K562 (cell line): ENCODE results near the gene HLF. TPM values are rescaled to one million over a fixed set of nuclear protein-coding genes. Genes with fewer than 3 reads are reported as not detected.

ENCODE experiments used
- ATAC-seq: fragments of 200-7000 bp; cut with Tn5 transposase; 3 replicates; pipeline ENCODE4 v1.9.1; 2020; ENCODE audit warnings: moderate library complexity
- BruUV-seq: library from RNA; stranded (reverse); fragments of 400-500 nt; replicated peaks from 2 replicates; lab custom pipeline; 2021; lab: Mats Ljungman, UMichigan
- CTCF ChIA-PET: fragments of 300-600 bp; formaldehyde crosslinking; extraction: SDS; loops from one replicate; lab custom pipeline; 2021; ENCODE audit warnings: low intra/inter-chr PET ratio; lab: Yijun Ruan, JAX
- POLR2A ChIA-PET: fragments of 300-600, 350-650 bp; sonication (Branson Sonifier 250); formaldehyde crosslinking; extraction: SDS; loops from one replicate; lab custom pipeline; 2021; ENCODE audit warnings: antibody characterized with exemption, inconsistent platforms; lab: Yijun Ruan, JAX
- DNase-seq, 4 experiments: peaks; one replicate each; pipeline versions ENCODE4 v3.0.0 to v3.0.0-alpha.2; 2011 to 2018; ENCODE audit warnings: low spot score in 3 of 4, mixed read lengths in 3 of 4; ENCODE audit errors: extremely low read depth in 1 of 4
- FAIRE-seq: peaks from 2 replicates; lab custom pipeline; 2011; peaks lifted over from hg19 to GRCh38; lab: Jason Lieb, UNC
- H2AFZ ChIP-seq: 2 replicates; pipeline ENCODE4 v1.6.0; 2011; ENCODE audit warnings: low read depth, low read length, control low read depth, inconsistent platforms
- H3K27ac ChIP-seq: fragments of 200-600 bp; 3 replicates; pipeline ENCODE4 v1.8.0; 2011; ENCODE audit warnings: low read depth, mild to moderate bottlenecking, control low read depth, inconsistent platforms, low read length, moderate library complexity, mixed read lengths; ENCODE audit errors: extremely low read depth
- H3K27me3 ChIP-seq, 2 experiments: fragments of 300-600 bp in 1 of 2; 2 replicates in 1 of 2; 3 replicates in 1 of 2; pipeline versions ENCODE4 v1.6.0 to v1.8.0; 2011; ENCODE audit warnings: inconsistent platforms in 2 of 2, low read length in 2 of 2, mild to moderate bottlenecking in 1 of 2, mixed read lengths in 1 of 2, moderate library complexity in 1 of 2; ENCODE audit not compliant: control insufficient read depth in 2 of 2, insufficient read depth in 2 of 2
- H3K36me3 ChIP-seq: fragments of 300-600 bp; 3 replicates; pipeline ENCODE4 v1.8.0; 2011; ENCODE audit warnings: mild to moderate bottlenecking, low read length, inconsistent platforms; ENCODE audit not compliant: control insufficient read depth, insufficient read depth
- H3K4me1 ChIP-seq, 2 experiments: fragments of 200-600 bp in 1 of 2; replicated peaks in 1 of 2; 2 replicates in 1 of 2; 3 replicates in 1 of 2; pipeline versions ENCODE4 v1.5.1 to v1.8.0; 2011; ENCODE audit warnings: inconsistent platforms in 2 of 2, low read length in 2 of 2, mild to moderate bottlenecking in 1 of 2, mixed read lengths in 1 of 2, moderate library complexity in 1 of 2; ENCODE audit not compliant: control insufficient read depth in 2 of 2, insufficient read depth in 2 of 2
- H3K4me2 ChIP-seq: 2 replicates; pipeline ENCODE4 v1.6.1; 2011; ENCODE audit warnings: low read length, control low read depth, inconsistent platforms, mixed read lengths; ENCODE audit not compliant: insufficient read depth
- H3K4me3 ChIP-seq: fragments of 200-600 bp; sonication (generic), shearing (Covaris generic); 2 replicates; pipeline ENCODE4 v1.5.1; 2016; ENCODE audit warnings: control low read depth, inconsistent platforms
- H3K79me2 ChIP-seq: fragments of 200-600 bp; 3 replicates; pipeline ENCODE4 v1.8.0; 2011; ENCODE audit warnings: low read length, inconsistent platforms; ENCODE audit not compliant: control insufficient read depth, insufficient read depth
- H3K9ac ChIP-seq, 2 experiments: 2 replicates each; pipeline versions ENCODE4 v1.6.0 to v1.6.1; 2011; ENCODE audit warnings: low read depth in 2 of 2, low read length in 2 of 2, control low read depth in 1 of 2, inconsistent platforms in 1 of 2, mild to moderate bottlenecking in 1 of 2, mixed read lengths in 1 of 2; ENCODE audit not compliant: insufficient read depth in 1 of 2
- H3K9me1 ChIP-seq: one replicate; pipeline ENCODE4 v1.6.0; 2011; ENCODE audit warnings: inconsistent platforms, mild to moderate bottlenecking, low read length, moderate library complexity; ENCODE audit not compliant: control insufficient read depth, insufficient read depth
- H3K9me3 ChIP-seq: replicated peaks from 2 replicates; pipeline ENCODE4 v1.5.1; 2011; ENCODE audit warnings: low read depth, low read length, inconsistent platforms; ENCODE audit not compliant: control insufficient read depth, insufficient read depth
- H4K20me1 ChIP-seq: replicated peaks from 2 replicates; pipeline ENCODE4 v1.6.1; 2011; ENCODE audit warnings: low read length, inconsistent platforms, mixed read lengths; ENCODE audit not compliant: control insufficient read depth, insufficient read depth
- ASH1L ChIP-seq: fragments of 450-650 bp; IDR thresholded peaks from 2 replicates; pipeline ENCODE4 v1.6.1; 2018; ENCODE audit warnings: borderline replicate concordance, mild to moderate bottlenecking, low read depth; ENCODE audit not compliant: partially characterized antibody
- CAMTA2 ChIP-seq: fragments of 250-450 bp; sonication (Bioruptor Pico); conservative IDR thresholded peaks from 2 replicates; pipeline ENCODE4 v1.5.1; 2022
- FUS ChIP-seq: fragments of 200-400 bp; formaldehyde crosslinking; optimal IDR thresholded peaks from 2 replicates; pipeline ENCODE3; 2017; ENCODE audit warnings: low read depth, low read length
- NFYB ChIP-seq: IDR thresholded peaks from 2 replicates; pipeline ENCODE4 v1.6.1; 2011; ENCODE audit warnings: mild to moderate bottlenecking, moderate library complexity; ENCODE audit not compliant: insufficient read length; ENCODE audit errors: extremely low read depth
- NR2C2 ChIP-seq, 2 experiments: fragments of 200-800 bp in 1 of 2; sonication (Bioruptor generic) in 1 of 2; sonication (generic) in 1 of 2; formaldehyde crosslinking in 1 of 2; IDR thresholded peaks; 2 replicates each; pipeline versions ENCODE4 v1.6.1 to v1.8.0; 2016 to 2022; ENCODE audit warnings: mild to moderate bottlenecking in 1 of 2, missing compliant biosample characterization in 1 of 2, missing genetic modification characterization in 1 of 2, missing genetic modification reagents in 1 of 2
- PURB ChIP-seq: sonication (generic); formaldehyde crosslinking; IDR thresholded peaks from 2 replicates; pipeline ENCODE4 v1.9.0; 2021; ENCODE audit warnings: low read depth, mild to moderate bottlenecking, missing genetic modification reagents
- REST ChIP-seq, 2 experiments: fragments of 450-650 bp; formaldehyde crosslinking in 1 of 2; IDR thresholded peaks; 2 replicates each; pipeline versions ENCODE4 v1.4.0 to v1.6.1; 2014 to 2020; ENCODE audit warnings: mild to moderate bottlenecking in 2 of 2, borderline replicate concordance in 1 of 2, low read depth in 1 of 2
- SMARCE1 ChIP-seq: fragments of 450-650 bp; IDR thresholded peaks from 2 replicates; pipeline ENCODE4 v1.7.1; 2016; ENCODE audit warnings: mild to moderate bottlenecking
- TCF7L2 ChIP-seq: fragments of 150-350 bp; IDR thresholded peaks from 2 replicates; pipeline ENCODE4 v1.6.1; 2016; ENCODE audit warnings: low read depth, mild to moderate bottlenecking, low read length, moderate library complexity
- TFAM ChIP-seq: fragments of 250-450 bp; sonication (Bioruptor Pico); conservative IDR thresholded peaks from 2 replicates; pipeline ENCODE4 v1.5.0; 2021; ENCODE audit warnings: mild to moderate bottlenecking, moderate library complexity
- ZNF217 ChIP-seq: sonication (generic); formaldehyde crosslinking; IDR thresholded peaks from 2 replicates; pipeline ENCODE4 v1.8.0; 2022; ENCODE audit warnings: mild to moderate bottlenecking, missing genetic modification reagents
- WGBS: fragments of 100-300 bp; shearing (Covaris generic); methylation state at CpG from one replicate; pipeline ENCODE4 v1.1.6; 2016; ENCODE audit warnings: low coverage, mixed read lengths; ENCODE audit not compliant: insufficient coverage; ENCODE audit errors: missing lambda C conversion rate; 5-methylcytosine and 5-hydroxymethylcytosine counted together
- in situ Hi-C: fragments of 300-500 bp; cut with MboI; formaldehyde crosslinking; loops from 4 replicates; pipeline ENCODE4 v1.15.0; 2018; ENCODE audit warnings: inconsistent platforms, mixed read lengths
- intact Hi-C: fragments of 100-400 bp; cut with micrococcal nuclease; formaldehyde crosslinking; loops from 2 replicates; pipeline ENCODE4 v1.14.2; 2022
- polyA plus RNA-seq, 8 experiments: library from polyadenylated mRNA; depleted of rRNA in 4 of 8; stranded (reverse) in 5 of 8; unstranded in 3 of 8; fragments of >200 nt; fragmentation: Nextera tagmentation in 2 of 8; fragmentation: Illumina TruSeq in 1 of 8; extraction: Ambion mirVana in 2 of 8; extraction: Trizol in 1 of 8; gene quantifications; 2 replicates each; pipeline versions ENCODE4 v1.2.1 to v1.2.3, GENCODE V29; 2011 to 2014; ENCODE audit warnings: inconsistent platforms in 1 of 8, missing spikeins in 1 of 8
- total RNA-seq, 7 experiments: library from RNA; depleted of rRNA in 6 of 7; stranded (reverse); fragments of >200 nt in 6 of 7; fragmentation: Illumina TruSeq in 2 of 7; extraction: Trizol in 2 of 7; gene quantifications; 2 replicates each; pipeline versions ENCODE4 v1.2.1 to v1.2.3, GENCODE V29; 2011 to 2021; ENCODE audit warnings: low replicate concordance in 1 of 7

HLF gene
- total and polyA plus RNA-seq, 9 of the 15 experiments (the other 6 are each of a cell fraction or from before 2014, with no cell fraction given) = 0.03 to 0.24 (median 0.09) TPM

GRCh38 chr17:55303008-55303493 lies 38.3 kb downstream of the HLF start (continued):
- TF ChIP-seq NR2C2 (CRISPR knock-in tag; IDR thresholded peaks at IDR 0.05) = no peak
- TF ChIP-seq NR2C2 (tag; IDR thresholded peaks at IDR 0.05) = no peak
- TF ChIP-seq TFAM (CRISPR knock-in tag) = no peak

DNA sequence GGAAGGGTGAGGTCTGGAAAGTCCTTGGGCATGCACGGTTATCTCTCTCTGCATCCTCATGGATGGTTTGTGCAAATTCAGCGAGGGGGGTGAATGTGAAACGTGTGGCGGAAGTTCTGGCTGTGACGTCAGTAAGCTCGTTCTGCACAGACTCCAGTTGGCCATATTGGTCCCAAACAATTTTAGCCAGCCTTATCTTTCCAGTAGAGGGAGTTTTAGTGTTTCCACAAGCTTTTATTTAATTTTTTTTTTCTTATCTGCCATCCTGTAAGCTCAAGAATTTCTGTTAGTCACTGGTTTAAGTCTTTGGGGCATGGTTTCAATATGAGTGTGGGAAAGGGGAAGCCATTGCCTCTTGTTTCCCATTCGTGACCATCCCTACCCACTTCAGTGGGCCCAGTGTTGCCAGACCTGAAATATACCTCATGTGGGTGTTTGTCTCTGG lies 39.0 kb downstream of the HLF start:
- peak overlapping the region; percentile 38 for H3K4me2 ChIP-seq
- intact Hi-C loops (loop anchor here (1.0 to 5.0 kb wide), 3 partner anchors 45 to 209 kb away; partner anchors contain the start of gene SMIM36), in situ Hi-C loops (no loop called here)
- H3K9me1 ChIP-seq = no peaks in the 10 kb centered on the region
- H3K4me1 ChIP-seq = peaks cover 6 to 13% of the 10 kb centered on the region in 2 experiments; a peak in 4 of 5 replicates
- no peaks in the 10 kb centered on the region for H3K9me3 ChIP-seq
- H3K27ac ChIP-seq = no peak overlapping the region
- no TSS peak for BruUV-seq
- no peaks in the 10 kb centered on the region for H3K36me3 ChIP-seq
- peak; percentile 51 for ATAC-seq
- 29% methylated on average over 7 of the region's 7 CpGs for WGBS
- peak overlapping the region; percentile 77 for H2AFZ ChIP-seq
- POLR2A ChIA-PET = interaction anchor here (0.6 to 1.4 kb wide), 3 partner anchors 11 to 286 kb away, joined by 3 to 4 read pairs (median 4); no protein-coding TSS in a partner anchor
- FAIRE-seq = peak; percentile 51
- CTCF ChIA-PET = no interaction called here
- peak in 1 of 4 experiments; percentile 38 for DNase-seq
- H3K27me3 ChIP-seq = no peaks in the 10 kb centered on the region; a peak in 1 of 5 replicates
- no peaks in the 10 kb centered on the region for H4K20me1 ChIP-seq
- H3K9ac ChIP-seq = no peak overlapping the region
- H3K4me3 ChIP-seq = no peak overlapping the region
- no peaks in the 10 kb centered on the region for H3K79me2 ChIP-seq
- TF ChIP-seq NFYB (no peak), ASH1L (no peak), SMARCE1 (no peak), CAMTA2 (no peak), FUS (no peak), REST (IDR thresholded peaks at IDR 0.05; ENCODE audit: borderline replicate concordance) (peak; percentile 30; the same call in 1 of the 2 replicates), REST (CRISPR knock-in tag; IDR thresholded peaks at IDR 0.05; ENCODE audit: low read depth) (no peak), TCF7L2 (no peak), PURB (CRISPR knock-in tag) (no peak), ZNF217 (CRISPR knock-in tag) (no peak)
